Effector memory CD4-positive, alpha-beta T cell (primary cell): ENCODE data around the gene ADGRG1.
"Not testable (repeated sequence)": the region's sequence is repeated elsewhere in the genome, so short reads cannot be mapped to it uniquely, and the experiment has no call there.

Experiments
- DNase-seq, 3 donors: peaks; one replicate each; pipeline ENCODE4 v3.0.0-alpha.2; 2020
- H3K27ac ChIP-seq: 2 replicates; pipeline ENCODE4 v1.7.0; 2013; ENCODE audit warnings: mild to moderate bottlenecking, low read length, moderate library complexity; ENCODE audit not compliant: insufficient read depth, poor library complexity, severe bottlenecking
- H3K27me3 ChIP-seq: replicated peaks from 2 replicates; pipeline ENCODE4 v1.7.0; 2013; ENCODE audit warnings: mild to moderate bottlenecking, low read length; ENCODE audit not compliant: insufficient read depth, control insufficient read depth, poor library complexity, severe bottlenecking
- H3K36me3 ChIP-seq: 2 replicates; pipeline ENCODE4 v1.7.0; 2013; ENCODE audit warnings: mild to moderate bottlenecking, low read length, moderate library complexity; ENCODE audit not compliant: control insufficient read depth, insufficient read depth
- H3K4me1 ChIP-seq: 2 replicates; pipeline ENCODE4 v1.7.0; 2013; ENCODE audit warnings: low read length, mild to moderate bottlenecking; ENCODE audit not compliant: control insufficient read depth, insufficient read depth, poor library complexity, severe bottlenecking
- H3K4me3 ChIP-seq: 2 replicates; pipeline ENCODE4 v1.7.0; 2013; ENCODE audit warnings: low read length, low read depth, mild to moderate bottlenecking; ENCODE audit not compliant: insufficient read depth, poor library complexity, severe bottlenecking
- H3K9me3 ChIP-seq: 2 replicates; pipeline ENCODE4 v1.7.0; 2013; ENCODE audit warnings: mild to moderate bottlenecking, low read length, moderate library complexity; ENCODE audit not compliant: control insufficient read depth

ADGRG1 gene

DNA sequence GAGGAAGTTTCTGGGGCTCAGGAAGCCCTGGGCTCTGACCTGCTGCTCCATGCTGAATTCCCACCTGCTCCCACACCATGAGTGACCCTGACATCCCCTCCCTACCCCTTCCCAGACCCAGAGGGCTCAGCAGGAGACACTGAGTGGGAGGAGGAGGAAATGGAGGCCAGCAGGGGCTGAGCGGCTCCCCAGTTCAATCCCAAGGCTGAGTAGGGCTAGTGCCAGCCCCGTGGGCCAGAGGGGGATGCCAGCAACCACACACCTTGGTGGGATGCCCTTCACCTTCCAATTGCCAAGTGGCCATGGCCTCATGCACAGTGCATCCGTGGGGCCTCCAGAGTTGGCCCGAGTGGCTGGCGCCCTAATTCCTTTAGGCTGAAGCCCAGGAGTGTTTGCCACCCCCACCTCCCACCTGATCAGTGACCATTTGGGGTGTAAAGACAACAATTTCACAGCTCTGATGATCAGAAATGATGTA lies 38.7 kb downstream of the ADGRG1 start:
- Histone ChIP-seq H3K36me3 (no peaks in the 10 kb centered on the region), H3K27me3 (no peaks in the 10 kb centered on the region), H3K4me3 (no peak overlapping the region), H3K4me1 (no peaks in the 10 kb centered on the region), H3K9me3 (no peaks in the 10 kb centered on the region), H3K27ac (no peak overlapping the region)
- no peak for DNase-seq

DNA sequence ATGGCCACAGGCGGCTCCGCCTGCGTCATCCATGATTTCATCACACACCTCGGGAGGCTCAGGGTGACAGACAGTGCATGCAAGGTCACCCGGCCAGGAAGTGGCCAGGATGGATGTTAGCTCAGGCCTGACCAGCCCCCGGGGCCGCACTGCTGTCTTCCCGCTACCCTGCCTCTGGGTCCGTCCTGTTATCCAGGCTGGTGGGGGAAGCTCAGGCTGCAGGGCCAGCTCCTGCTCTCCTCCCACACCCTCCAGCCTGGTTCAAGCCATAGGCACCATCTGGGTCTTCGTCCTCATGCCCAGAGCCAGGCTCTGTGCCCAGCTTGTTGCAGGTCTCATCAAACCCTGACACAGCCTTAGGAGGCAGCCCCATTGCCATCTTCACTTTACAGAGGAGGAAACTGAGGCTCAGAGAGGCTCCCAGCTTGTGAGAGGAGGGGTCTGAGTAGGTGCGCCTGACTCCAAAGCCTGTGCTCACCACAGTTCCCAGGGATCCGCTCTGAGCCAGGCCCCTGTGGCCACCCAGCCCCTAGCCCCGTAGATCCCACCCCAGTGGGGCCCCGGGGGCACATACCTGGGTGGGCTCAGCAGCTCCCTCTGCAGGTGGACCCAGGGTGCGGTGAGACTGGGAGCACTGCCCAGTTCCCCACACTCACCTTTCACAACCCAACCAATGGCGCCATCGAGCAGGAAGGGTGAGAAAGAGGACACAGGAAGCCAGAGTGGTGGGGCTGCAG lies 39.3 kb downstream of the ADGRG1 start:
- H3K4me3 ChIP-seq = no peak overlapping the region
- no peaks in the 10 kb centered on the region for H3K36me3 ChIP-seq
- no peak for DNase-seq
- no peaks in the 10 kb centered on the region for H3K9me3 ChIP-seq
- no peaks in the 10 kb centered on the region for H3K27me3 ChIP-seq
- no peaks in the 10 kb centered on the region for H3K4me1 ChIP-seq
- H3K27ac ChIP-seq = no peak overlapping the region

DNA sequence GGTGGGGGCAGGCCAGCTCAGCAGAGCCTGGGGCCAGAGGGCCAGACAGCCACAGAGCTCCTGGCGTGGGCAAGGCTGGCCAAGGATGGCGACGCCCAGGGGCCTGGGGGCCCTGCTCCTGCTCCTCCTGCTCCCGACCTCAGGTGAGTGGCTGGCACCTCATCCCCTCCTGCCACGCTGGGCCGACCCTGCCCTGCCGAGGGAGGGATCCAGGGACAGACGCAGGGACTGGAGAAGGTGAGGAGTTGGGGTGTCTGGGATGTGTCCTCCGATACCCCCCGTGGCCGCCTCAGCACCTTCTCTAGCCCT lies 39.8 kb downstream of the ADGRG1 start, which contains the start of gene ADGRG3:
Gene ADGRG3, plus strand, starts transcription at position 44 of the 309 bp plus-strand sequence. Its CDS starts 42 bp downstream, at position 86.
- no peaks in the 10 kb centered on the region for H3K27me3 ChIP-seq

DNA sequence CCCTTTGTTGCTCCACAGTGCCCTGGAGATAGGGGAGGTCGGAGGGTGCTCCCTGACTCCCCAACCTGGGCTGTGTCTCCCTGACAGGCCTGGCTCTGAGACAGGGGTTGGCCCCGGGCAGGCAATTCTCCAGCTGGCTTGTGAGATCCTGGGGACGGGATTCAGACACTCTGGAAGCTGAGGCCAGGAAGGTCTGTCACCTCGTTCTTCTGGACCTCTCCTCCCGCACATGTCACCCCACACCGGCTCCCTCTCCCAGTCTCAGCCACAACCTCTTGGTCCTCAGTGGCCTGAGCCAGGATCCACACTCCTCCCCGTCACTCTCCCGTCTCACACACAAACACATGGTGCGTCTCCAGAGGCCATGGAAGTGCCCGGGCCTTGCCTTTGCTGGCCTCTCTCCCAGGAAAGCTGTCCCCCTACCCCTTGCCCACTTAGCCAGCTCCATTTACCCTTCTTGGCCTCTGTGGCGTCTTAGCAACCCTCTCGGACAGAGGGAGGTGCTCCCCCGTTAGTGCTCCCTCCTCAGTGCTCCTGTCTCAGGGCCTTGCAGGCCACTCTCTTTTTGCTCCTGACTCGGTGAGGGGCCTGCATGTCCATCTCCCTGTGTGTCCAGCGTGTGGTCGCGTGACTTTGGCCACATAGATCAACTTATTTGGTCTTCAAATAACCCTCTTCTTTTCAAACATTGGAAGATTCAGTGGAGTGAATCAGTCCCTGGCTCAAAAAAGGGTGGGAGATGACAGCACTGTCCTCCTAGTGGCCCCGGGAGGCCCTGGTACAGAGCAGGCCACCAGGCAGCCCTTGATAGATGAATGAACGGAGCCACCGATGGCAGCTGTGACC lies 40.4 kb downstream of the ADGRG1 start:
- Histone ChIP-seq H3K4me3 (no peak overlapping the region), H3K9me3 (no peaks in the 10 kb centered on the region), H3K36me3 (no peaks in the 10 kb centered on the region), H3K4me1 (no peaks in the 10 kb centered on the region), H3K27me3 (no peaks in the 10 kb centered on the region), H3K27ac (no peak overlapping the region)
- DNase-seq = no peak

More for the DNA sequence above, 39.8 kb downstream of the ADGRG1 start, which contains the start of gene ADGRG3:
- H3K4me3 ChIP-seq = no peak within 1 kb of the TSS
- no peaks in the 10 kb centered on the region for H3K4me1 ChIP-seq
- no peak for DNase-seq
- H3K9me3 ChIP-seq = no peaks in the 10 kb centered on the region
- no peak within 1 kb of the TSS for H3K27ac ChIP-seq
- H3K36me3 ChIP-seq = no peaks in the 10 kb centered on the region

DNA sequence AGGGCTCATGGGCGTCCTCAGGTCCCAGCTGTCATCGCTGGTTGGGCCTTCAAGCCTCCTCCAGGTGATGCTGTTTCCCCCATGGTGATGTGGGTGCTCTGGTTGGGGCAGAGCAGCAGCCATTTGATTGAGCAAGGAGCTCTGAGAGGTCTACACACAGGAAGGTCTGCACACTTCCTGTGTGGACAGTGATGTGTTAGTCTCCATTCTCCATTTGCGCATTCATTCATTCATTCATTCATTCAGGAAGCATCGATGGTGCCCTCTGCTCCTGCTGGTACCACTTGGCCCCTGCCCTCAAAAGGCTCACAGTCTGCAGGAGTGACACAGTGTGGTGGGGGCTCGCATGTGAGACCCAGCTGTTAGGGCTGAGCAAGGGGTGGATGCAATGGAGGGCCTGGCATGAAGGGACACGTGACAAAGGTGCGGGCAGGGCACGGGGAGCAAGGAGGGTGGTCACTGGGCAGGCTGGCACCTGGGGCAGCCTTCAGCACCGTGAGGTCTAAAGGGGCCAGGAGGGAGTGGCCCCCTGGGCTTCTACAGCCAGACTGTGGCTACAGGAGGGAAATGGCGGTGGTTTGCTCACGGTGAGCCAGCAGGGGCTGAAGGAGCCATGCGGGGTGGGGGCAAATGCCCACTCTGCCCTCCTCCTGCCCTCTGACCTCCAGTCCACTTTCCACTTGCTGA lies 41.2 kb downstream of the ADGRG1 start:
- H3K36me3 ChIP-seq = no peaks in the 10 kb centered on the region
- H3K27ac ChIP-seq = no peak overlapping the region
- H3K9me3 ChIP-seq = no peaks in the 10 kb centered on the region
- DNase-seq = no peak
- no peak overlapping the region for H3K4me3 ChIP-seq
- H3K27me3 ChIP-seq = no peaks in the 10 kb centered on the region
- no peaks in the 10 kb centered on the region for H3K4me1 ChIP-seq

DNA sequence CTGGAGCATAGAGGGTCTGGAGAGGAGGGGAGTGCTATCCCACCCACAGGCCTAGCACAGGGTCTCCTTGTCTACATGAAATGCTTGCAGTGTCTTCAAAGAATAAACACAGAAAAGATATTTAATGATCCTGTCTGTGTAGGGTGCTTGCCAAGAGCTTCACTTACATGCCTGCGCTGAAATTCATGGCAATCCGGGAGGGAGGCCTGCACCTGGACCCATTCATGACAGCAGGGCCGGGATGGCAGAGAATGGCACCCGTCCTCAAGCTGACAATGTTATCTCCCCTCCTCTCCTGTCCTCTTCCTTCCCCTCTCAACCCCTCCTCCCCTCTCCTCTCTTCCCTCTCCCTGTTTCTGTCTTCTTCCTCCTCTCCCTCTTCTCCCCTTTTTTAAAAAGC lies 41.8 kb downstream of the ADGRG1 start:
- Histone ChIP-seq H3K36me3 (no peaks in the 10 kb centered on the region), H3K9me3 (no peaks in the 10 kb centered on the region), H3K4me3 (no peak overlapping the region), H3K27me3 (no peaks in the 10 kb centered on the region), H3K4me1 (no peaks in the 10 kb centered on the region), H3K27ac (no peak overlapping the region)
- no peak for DNase-seq

DNA sequence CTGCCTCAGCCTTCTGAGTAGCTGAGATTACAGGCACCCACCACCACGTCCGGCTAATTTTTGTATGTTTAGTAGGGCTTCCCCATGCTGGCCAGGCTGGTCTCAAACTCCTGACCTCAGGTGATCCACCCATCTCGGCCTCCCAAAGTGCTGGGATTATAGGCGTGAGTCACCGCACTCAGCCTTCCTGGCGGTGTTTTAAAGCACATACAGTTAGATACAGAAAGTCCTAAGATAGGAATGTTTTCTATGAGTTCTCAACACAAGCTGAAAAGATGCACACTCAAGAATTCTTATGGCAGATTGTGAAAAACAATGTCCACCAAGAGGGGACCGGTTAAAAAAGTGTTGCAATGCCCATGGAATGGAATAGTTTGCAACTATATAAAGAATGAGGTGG lies 43.0 kb downstream of the ADGRG1 start:
- not testable (repeated sequence) for H3K4me3 ChIP-seq, H3K9me3 ChIP-seq, H3K36me3 ChIP-seq, H3K27ac ChIP-seq, H3K27me3 ChIP-seq, H3K4me1 ChIP-seq, DNase-seq

DNA sequence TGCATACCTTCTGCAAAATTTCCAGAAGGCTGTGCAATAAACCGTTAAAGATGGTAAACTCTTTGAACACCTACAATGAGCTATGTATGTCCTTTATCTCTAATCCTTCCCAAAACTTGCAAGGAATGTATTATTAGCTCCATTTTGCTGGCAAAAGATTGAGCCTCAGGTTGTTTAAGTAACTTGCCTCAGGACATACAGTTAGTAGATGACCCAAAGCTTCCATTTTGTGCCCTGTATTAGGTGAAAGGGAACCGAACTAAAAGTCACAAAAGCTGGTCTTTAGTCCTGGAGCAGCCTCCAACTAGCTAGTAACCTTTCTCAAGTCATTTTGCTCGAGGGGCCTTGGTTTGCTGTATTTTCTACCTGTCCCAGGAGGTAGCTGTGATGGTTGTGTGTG lies 44.0 kb downstream of the ADGRG1 start:
- H3K27ac ChIP-seq = no peak overlapping the region
- no peak for DNase-seq
- H3K9me3 ChIP-seq = no peaks in the 10 kb centered on the region
- no peaks in the 10 kb centered on the region for H3K36me3 ChIP-seq
- H3K4me1 ChIP-seq = no peaks in the 10 kb centered on the region
- H3K4me3 ChIP-seq = no peak overlapping the region
- H3K27me3 ChIP-seq = no peaks in the 10 kb centered on the region

DNA sequence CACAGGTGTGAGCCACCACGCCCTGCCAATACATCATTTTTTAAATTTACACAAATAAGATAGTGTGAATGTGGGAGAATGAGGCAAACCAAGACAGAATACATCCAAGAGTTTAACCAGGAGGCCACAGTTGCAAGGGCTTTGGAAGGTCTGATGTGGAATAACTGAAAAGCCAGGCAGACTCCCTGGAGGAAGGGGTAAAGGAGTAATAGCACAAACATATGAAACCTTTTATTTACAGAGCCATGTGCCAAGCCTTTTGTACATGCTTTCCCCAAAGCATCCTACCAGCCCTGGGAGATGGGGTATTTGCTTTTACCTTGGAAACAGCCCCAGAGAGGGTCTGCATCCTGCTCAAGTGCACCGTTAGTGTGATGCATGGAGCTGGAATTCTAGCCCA lies 44.4 kb downstream of the ADGRG1 start:
- Histone ChIP-seq H3K27ac (no peak overlapping the region), H3K4me1 (no peaks in the 10 kb centered on the region)

More for the DNA sequence above, 44.4 kb downstream of the ADGRG1 start:
- Histone ChIP-seq H3K27me3 (no peaks in the 10 kb centered on the region), H3K36me3 (no peaks in the 10 kb centered on the region), H3K4me3 (no peak overlapping the region), H3K9me3 (no peaks in the 10 kb centered on the region)
- no peak for DNase-seq
